Psoas muscle (tissue), 8 donors: ENCODE results near the gene RTN4RL1. TPM values are rescaled to one million over a fixed set of nuclear protein-coding genes. Genes with fewer than 3 reads are reported as not detected.

Source experiments
- ATAC-seq, 4 donors: fragments of 200-7000 bp; cut with Tn5 transposase; one replicate each; pipeline ENCODE4 v1.9.1; 2020; ENCODE audit warnings: moderate library complexity in 3 of 4, mild to moderate bottlenecking in 2 of 4
- DNase-seq, 2 donors: peaks; one replicate each; pipeline ENCODE4 v3.0.0-alpha.2; 2020
- H3K27ac ChIP-seq: fragments of 200-600 bp; one replicate; pipeline ENCODE4 v1.8.0; 2022
- H3K27me3 ChIP-seq, 3 donors: fragments of 200-600 bp in 1 of 3; one replicate each; pipeline versions ENCODE4 v1.6.1 to v1.8.0; 2013 to 2022; ENCODE audit warnings: low read length in 2 of 3, mild to moderate bottlenecking in 2 of 3, moderate library complexity in 1 of 3; ENCODE audit not compliant: insufficient read depth in 3 of 3
- H3K36me3 ChIP-seq, 2 donors: fragments of 200-600 bp in 1 of 2; one replicate each; pipeline versions ENCODE4 v1.6.1 to v1.8.0; 2013 to 2022; ENCODE audit warnings: low read depth in 1 of 2, mild to moderate bottlenecking in 1 of 2, moderate library complexity in 1 of 2; ENCODE audit not compliant: insufficient read depth in 1 of 2
- H3K4me1 ChIP-seq: fragments of 200-600 bp; one replicate; pipeline ENCODE4 v1.8.0; 2022
- H3K4me3 ChIP-seq: fragments of 200-600 bp; one replicate; pipeline ENCODE4 v1.8.0; 2022; ENCODE audit warnings: mild to moderate bottlenecking
- H3K9me3 ChIP-seq: fragments of 200-600 bp; one replicate; pipeline ENCODE4 v1.8.0; 2022
- WGBS, 3 donors: extraction: QIAGEN DNeasy Blood & Tissue Kit; methylation state at CpG; one replicate each; pipeline versions ENCODE4 v1.1.6 to v1.1.7; 2013; 5-methylcytosine and 5-hydroxymethylcytosine counted together
- intact Hi-C, 2 donors: fragments of 100-400 bp; cut with DNase I; formaldehyde crosslinking; loops; one replicate each; pipeline versions ENCODE4 v1.11.0 to v1.14.2; 2022
- polyA plus RNA-seq, 3 donors: library from polyadenylated mRNA; stranded (reverse); fragments of 200-250 nt; gene quantifications; one replicate each; pipeline ENCODE4 v1.2.3, GENCODE V29; 2013
- total RNA-seq, 4 donors: library from RNA; stranded (reverse); fragmentation: NEBNext Ultra II Directional in 2 of 4; extraction: Animal tissue kit (Norgen Biotek cat#: 25700) in 2 of 4; gene quantifications; one replicate each; pipeline versions ENCODE4 v1.2.1 to v1.2.4, GENCODE V29; 2021 to 2023
- TF ChIP-seq, protein P1 (sequence below): fragments of 200-600 bp; IDR thresholded peaks from one replicate; pipeline ENCODE4 v1.8.0; 2022; ENCODE audit warnings: antibody characterized with exemption
- donor health status: healthy with polysubstance abuse.
- donor health status: DM: no; HTN: no; CAD: no; lungs with moderate emphysema.
- donor health status: Bipolar disorder and iron deficiency.
- donor health status: healthy.
- donor health status: DM: yes; HTN: yes; CAD: no.
- donor health status: DM: no; HTN: no; CAD: no.
- donor health status: DM: no; HTN: no; CAD: no.
- donor health status: DM: yes; HTN: yes; CAD: no.

The RTN4RL1 gene
- total and polyA plus RNA-seq, 7 donors = 0.44 to 1.8 (median 0.75) TPM

GRCh38 chr17:2067048-2067561 is 42.0 kb upstream of the RTN4RL1 start:
- TF ChIP-seq, protein P1, sequence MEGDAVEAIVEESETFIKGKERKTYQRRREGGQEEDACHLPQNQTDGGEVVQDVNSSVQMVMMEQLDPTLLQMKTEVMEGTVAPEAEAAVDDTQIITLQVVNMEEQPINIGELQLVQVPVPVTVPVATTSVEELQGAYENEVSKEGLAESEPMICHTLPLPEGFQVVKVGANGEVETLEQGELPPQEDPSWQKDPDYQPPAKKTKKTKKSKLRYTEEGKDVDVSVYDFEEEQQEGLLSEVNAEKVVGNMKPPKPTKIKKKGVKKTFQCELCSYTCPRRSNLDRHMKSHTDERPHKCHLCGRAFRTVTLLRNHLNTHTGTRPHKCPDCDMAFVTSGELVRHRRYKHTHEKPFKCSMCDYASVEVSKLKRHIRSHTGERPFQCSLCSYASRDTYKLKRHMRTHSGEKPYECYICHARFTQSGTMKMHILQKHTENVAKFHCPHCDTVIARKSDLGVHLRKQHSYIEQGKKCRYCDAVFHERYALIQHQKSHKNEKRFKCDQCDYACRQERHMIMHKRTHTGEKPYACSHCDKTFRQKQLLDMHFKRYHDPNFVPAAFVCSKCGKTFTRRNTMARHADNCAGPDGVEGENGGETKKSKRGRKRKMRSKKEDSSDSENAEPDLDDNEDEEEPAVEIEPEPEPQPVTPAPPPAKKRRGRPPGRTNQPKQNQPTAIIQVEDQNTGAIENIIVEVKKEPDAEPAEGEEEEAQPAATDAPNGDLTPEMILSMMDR = no peak
- Histone ChIP-seq H3K9me3 (no peaks in the 10 kb centered on the region), H3K27me3 (no peaks in the 10 kb centered on the region), H3K36me3 (peaks cover 0 to 54% of the 10 kb centered on the region in 2 donors), H3K27ac (peak overlapping the region; percentile 75), H3K4me1 (no peaks in the 10 kb centered on the region), H3K4me3 (no peak overlapping the region)
- intact Hi-C loops = no loop called here
- WGBS, 3 donors = 59 to 62% (median 62%) methylated on average over 14 of the region's 14 CpGs
- DNase-seq (no peak), ATAC-seq (no peak)

GRCh38 chr17:2065949-2066400 is 40.8 kb upstream of the RTN4RL1 start:
- Histone ChIP-seq H3K4me1 (no peaks in the 10 kb centered on the region), H3K9me3 (no peaks in the 10 kb centered on the region), H3K27me3 (no peaks in the 10 kb centered on the region), H3K36me3 (peaks cover 0 to 54% of the 10 kb centered on the region in 2 donors), H3K4me3 (no peak overlapping the region), H3K27ac (peak overlapping the region; percentile 62)
- TF ChIP-seq, protein P1 = no peak
- intact Hi-C loops = no loop called here
- no peak for DNase-seq
- ATAC-seq = peak in 1 of 4 donors; percentile 6
- WGBS, 3 donors = 72 to 81% (median 77%) methylated on average over 10 of the region's 10 CpGs

GRCh38 chr17:2064980-2065785 is 40.0 kb upstream of the RTN4RL1 start:
- Histone ChIP-seq H3K9me3 (no peaks in the 10 kb centered on the region), H3K27me3 (no peaks in the 10 kb centered on the region), H3K27ac (peak overlapping the region; percentile 62), H3K36me3 (peaks cover 0 to 56% of the 10 kb centered on the region in 2 donors), H3K4me1 (no peaks in the 10 kb centered on the region), H3K4me3 (no peak overlapping the region)
- intact Hi-C loops = no loop called here
- TF ChIP-seq, protein P1 = no peak
- peak; percentile 64 to 83 for DNase-seq
- WGBS, 3 donors = 77 to 80% (median 79%) methylated on average over 24 of the region's 24 CpGs
- peak; percentile 20 to 32 (median 28) for ATAC-seq

- ATAC-seq (peak in 3 of 4 donors; percentile 2 to 5 (median 2)), DNase-seq (peak in 1 of 2 donors; percentile 30)
- Histone ChIP-seq H3K27ac (peak overlapping the region; percentile 62), H3K9me3 (no peaks in the 10 kb centered on the region), H3K4me3 (no peak overlapping the region), H3K27me3 (no peaks in the 10 kb centered on the region), H3K4me1 (no peaks in the 10 kb centered on the region), H3K36me3 (peaks cover 0 to 63% of the 10 kb centered on the region in 2 donors)
- intact Hi-C loops = no loop called here
- TF ChIP-seq, protein P1 = no peak
- 57 to 81% (median 70%) methylated on average over 6 of the region's 6 CpGs for WGBS, 3 donors
Observed at GRCh38 chr17:2064520-2064971, 39.4 kb upstream of the RTN4RL1 start.
